Measurements from ENCODE around the gene APBA2. TPM values are rescaled to one million over a fixed set of nuclear protein-coding genes. Genes with fewer than 3 reads are reported as not detected.

The APBA2 gene
- total and polyA plus RNA-seq, 2 of the 4 experiments (the other 2 are of a cell fraction), result 21.7 to 33.0 TPM

GRCh38 chr15:28894631-28895030 is 8.9 kb downstream of the APBA2 start:
- Histone ChIP-seq H2BK120ac (ENCODE audit: low read depth, low read length) (no peak overlapping the region), H2AFZ (replicated peaks; ENCODE audit: low read length, poor library complexity) (no peak overlapping the region), H3K27me3 (ENCODE audit: control insufficient read depth, insufficient read depth, low read length) (no peaks in the 10 kb centered on the region), H3K4me2 (ENCODE audit: low read depth, low read length) (no peak overlapping the region), H3K27ac (ENCODE audit: insufficient read depth, low read length) (no peak overlapping the region), H3K79me1 (ENCODE audit: low read depth in 1 of 2, low read length in 2 of 2) (peaks cover 17 to 86% of the 10 kb centered on the region in 2 experiments), H2AK9ac (replicated peaks; ENCODE audit: low read depth, low read length, poor library complexity) (no peak overlapping the region), H2AK5ac (ENCODE audit: low read depth, low read length) (peak overlapping the region; percentile 13; the same call in 1 of the 2 replicates), H3K4me3 (ENCODE audit: insufficient read depth, low read depth, low read length) (no peak overlapping the region), H3K56ac (ENCODE audit: extremely low read depth, insufficient read depth, low read length) (no peak overlapping the region), H4K20me1 (ENCODE audit: insufficient read depth, low read length) (peaks cover 17% of the 10 kb centered on the region; the same call in 1 of the 2 replicates), H3K18ac (ENCODE audit: low read depth, low read length) (no peak overlapping the region), H3K4me1 (ENCODE audit: control insufficient read depth, insufficient read depth, low read length) (peaks cover 14% of the 10 kb centered on the region), H2BK20ac (ENCODE audit: low read depth, low read length) (no peak overlapping the region), H3K23ac (ENCODE audit: low read depth, low read length) (no peak overlapping the region), H3K9me1 (ENCODE audit: insufficient read depth, low read length) (peaks cover 19% of the 10 kb centered on the region), H3K9ac (ENCODE audit: low read depth, low read length) (no peak overlapping the region), H3K4ac (ENCODE audit: low read depth, low read length) (no peak overlapping the region), H2BK15ac (ENCODE audit: low read depth, low read length) (0 out of 3 replicates have a peak overlapping the region, but pooled peaks have one; percentile 19), H3K9me3 (ENCODE audit: control insufficient read depth, insufficient read depth, low read length) (no peaks in the 10 kb centered on the region; the same call in 1 of the 2 replicates), H3K14ac (replicated peaks; ENCODE audit: low read depth, low read length) (no peak overlapping the region), H4K8ac (ENCODE audit: low read depth in 2 of 2, low read length in 2 of 2) (no peak overlapping the region), H2BK5ac (ENCODE audit: low read depth, low read length, poor library complexity, severe bottlenecking) (no peak overlapping the region), H4K5ac (ENCODE audit: low read depth, low read length) (no peak overlapping the region), H4K91ac (ENCODE audit: insufficient read depth, low read depth, low read length) (no peak overlapping the region), H3K36me3 (ENCODE audit: control insufficient read depth, insufficient read depth, low read length) (0 out of 2 replicates have a peak, but pooled peaks cover 2% of the 10 kb centered on the region)
- ATAC-seq (ENCODE audit: low read depth) (no peak), DNase-seq (no peak)
- intact Hi-C loops (cut with micrococcal nuclease) (no loop called here), dilution Hi-C loops (cut with HindIII; ENCODE audit: low sequenced_read_pairs, unreplicated experiment) (no loop called here), in situ Hi-C loops (cut with MboI; ENCODE audit: low sequenced_read_pairs) (no loop called here)
- CTCF ChIA-PET, result no interaction called here
- WGBS, 2 experiments (ENCODE audit: extremely low coverage in 2 of 2, insufficient read length in 1 of 2), result 100% methylated on average over 5 of the region's 13 CpGs; no CpG with 5 or more reads in 1 of the 2 experiments
- no peak for TF ChIP-seq POLR2A (IDR thresholded peaks at IDR 0.05; ENCODE audit: low read depth, low read length)
- POLR2A ChIA-PET (ENCODE audit: unreplicated experiment), result no interaction called here
- no TSS peak for BruUV-seq (replicated peaks)
